ENCODE data around the gene CDT1.
A peak's percentile ranks its signal among the peaks of the same experiment; 100 is the strongest.

Gene CDT1

GRCh38 chr16:88830783-88831182, 27.2 kb downstream of the CDT1 start:
- TF ChIP-seq CTCF (IDR thresholded peaks at IDR 0.05; ENCODE audit: low read depth, low read length, missing control alignments) = no peak
- no peak for DNase-seq (ENCODE audit: low read depth)
- no peak overlapping the region for H3K4me3 ChIP-seq (ENCODE audit: low read depth, low read length)
- in situ Hi-C loops (cut with HindIII; ENCODE audit: low sequenced_read_pairs) = no loop called here

- no peak overlapping the region for H3K4me3 ChIP-seq (ENCODE audit: low read depth, low read length)
- peak; percentile 13 for TF ChIP-seq CTCF (IDR thresholded peaks at IDR 0.05; ENCODE audit: low read depth, low read length, missing control alignments)
- no peak for DNase-seq (ENCODE audit: low read depth)
- in situ Hi-C loops (cut with HindIII; ENCODE audit: low sequenced_read_pairs) = no loop called here
Observed at GRCh38 chr16:88831838-88832237, 28.2 kb downstream of the CDT1 start.

- no peak for DNase-seq (ENCODE audit: low read depth)
- no peak for TF ChIP-seq CTCF (IDR thresholded peaks at IDR 0.05; ENCODE audit: low read depth, low read length, missing control alignments)
- H3K4me3 ChIP-seq (ENCODE audit: low read depth, low read length) = no peak overlapping the region
- in situ Hi-C loops (cut with HindIII; ENCODE audit: low sequenced_read_pairs) = no loop called here
Observed at GRCh38 chr16:88833086-88833485, 29.5 kb downstream of the CDT1 start.

GRCh38 chr16:88834670-88835069, 31.1 kb downstream of the CDT1 start:
- no peak for TF ChIP-seq CTCF (IDR thresholded peaks at IDR 0.05; ENCODE audit: low read depth, low read length, missing control alignments)
- no peak for DNase-seq (ENCODE audit: low read depth)
- in situ Hi-C loops (cut with HindIII; ENCODE audit: low sequenced_read_pairs) = no loop called here
- H3K4me3 ChIP-seq (ENCODE audit: low read depth, low read length) = no peak overlapping the region

GRCh38 chr16:88835383-88835782, 31.8 kb downstream of the CDT1 start:
- in situ Hi-C loops (cut with HindIII; ENCODE audit: low sequenced_read_pairs) = no loop called here
- peak; percentile 50 for DNase-seq (ENCODE audit: low read depth)
- no peak for TF ChIP-seq CTCF (IDR thresholded peaks at IDR 0.05; ENCODE audit: low read depth, low read length, missing control alignments)
- no peak overlapping the region for H3K4me3 ChIP-seq (ENCODE audit: low read depth, low read length)

- no peak overlapping the region for H3K4me3 ChIP-seq (ENCODE audit: low read depth, low read length)
- no peak for DNase-seq (ENCODE audit: low read depth)
- TF ChIP-seq CTCF (IDR thresholded peaks at IDR 0.05; ENCODE audit: low read depth, low read length, missing control alignments) = no peak
- in situ Hi-C loops (cut with HindIII; ENCODE audit: low sequenced_read_pairs) = no loop called here
Observed at GRCh38 chr16:88835818-88836217, 32.2 kb downstream of the CDT1 start.

- in situ Hi-C loops (cut with HindIII; ENCODE audit: low sequenced_read_pairs) = no loop called here
- no peak for DNase-seq (ENCODE audit: low read depth)
- no peak overlapping the region for H3K4me3 ChIP-seq (ENCODE audit: low read depth, low read length)
- TF ChIP-seq CTCF (IDR thresholded peaks at IDR 0.05; ENCODE audit: low read depth, low read length, missing control alignments) = no peak
Observed at GRCh38 chr16:88836791-88837190, 33.2 kb downstream of the CDT1 start.

Data from astrocyte of the cerebellum (primary cell).